ENCODE measurements around the gene DGKK.

The DGKK gene

GRCh38 chrX:50403903-50404302 is 66.7 kb downstream of the DGKK start:
- in situ Hi-C loops (cut with HindIII; ENCODE audit: low sequenced_read_pairs): no loop called here
- H3K4me3 ChIP-seq (ENCODE audit: low read depth, low read length): no peak overlapping the region
- DNase-seq (ENCODE audit: low read depth): no peak
- TF ChIP-seq, protein P1, sequence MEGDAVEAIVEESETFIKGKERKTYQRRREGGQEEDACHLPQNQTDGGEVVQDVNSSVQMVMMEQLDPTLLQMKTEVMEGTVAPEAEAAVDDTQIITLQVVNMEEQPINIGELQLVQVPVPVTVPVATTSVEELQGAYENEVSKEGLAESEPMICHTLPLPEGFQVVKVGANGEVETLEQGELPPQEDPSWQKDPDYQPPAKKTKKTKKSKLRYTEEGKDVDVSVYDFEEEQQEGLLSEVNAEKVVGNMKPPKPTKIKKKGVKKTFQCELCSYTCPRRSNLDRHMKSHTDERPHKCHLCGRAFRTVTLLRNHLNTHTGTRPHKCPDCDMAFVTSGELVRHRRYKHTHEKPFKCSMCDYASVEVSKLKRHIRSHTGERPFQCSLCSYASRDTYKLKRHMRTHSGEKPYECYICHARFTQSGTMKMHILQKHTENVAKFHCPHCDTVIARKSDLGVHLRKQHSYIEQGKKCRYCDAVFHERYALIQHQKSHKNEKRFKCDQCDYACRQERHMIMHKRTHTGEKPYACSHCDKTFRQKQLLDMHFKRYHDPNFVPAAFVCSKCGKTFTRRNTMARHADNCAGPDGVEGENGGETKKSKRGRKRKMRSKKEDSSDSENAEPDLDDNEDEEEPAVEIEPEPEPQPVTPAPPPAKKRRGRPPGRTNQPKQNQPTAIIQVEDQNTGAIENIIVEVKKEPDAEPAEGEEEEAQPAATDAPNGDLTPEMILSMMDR (IDR thresholded peaks at IDR 0.05; ENCODE audit: low read depth, low read length, missing control alignments): no peak

DNA sequence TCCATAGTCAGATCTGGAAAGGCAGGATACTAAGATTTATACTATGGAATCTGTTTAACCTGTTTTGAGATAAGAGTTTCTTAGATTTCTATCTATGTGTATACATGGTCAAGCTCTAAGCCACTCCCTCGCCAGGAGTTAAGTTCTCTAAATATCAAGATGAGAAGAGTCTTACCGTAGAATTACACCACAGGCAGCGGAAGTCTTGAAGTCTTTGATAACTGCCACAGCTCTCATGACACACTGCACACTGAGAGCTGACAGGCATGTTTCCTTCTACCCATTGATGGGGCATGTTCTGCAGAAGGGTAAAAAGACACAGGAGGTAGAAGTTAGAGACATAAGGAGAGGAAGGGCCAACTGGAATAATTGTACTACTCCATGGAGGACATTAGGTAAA is 67.7 kb downstream of the DGKK start:
- TF ChIP-seq, protein P1 (IDR thresholded peaks at IDR 0.05; ENCODE audit: low read depth, low read length, missing control alignments): no peak
- H3K4me3 ChIP-seq (ENCODE audit: low read depth, low read length): no peak overlapping the region
- in situ Hi-C loops (cut with HindIII; ENCODE audit: low sequenced_read_pairs): no loop called here
- DNase-seq (ENCODE audit: low read depth): no peak

GRCh38 chrX:50393902-50394301 is 76.7 kb downstream of the DGKK start:
- DNase-seq (ENCODE audit: low read depth): no peak
- in situ Hi-C loops (cut with HindIII; ENCODE audit: low sequenced_read_pairs): no loop called here
- no peak overlapping the region for H3K4me3 ChIP-seq (ENCODE audit: low read depth, low read length)
- TF ChIP-seq, protein P1 (IDR thresholded peaks at IDR 0.05; ENCODE audit: low read depth, low read length, missing control alignments): no peak

DNA sequence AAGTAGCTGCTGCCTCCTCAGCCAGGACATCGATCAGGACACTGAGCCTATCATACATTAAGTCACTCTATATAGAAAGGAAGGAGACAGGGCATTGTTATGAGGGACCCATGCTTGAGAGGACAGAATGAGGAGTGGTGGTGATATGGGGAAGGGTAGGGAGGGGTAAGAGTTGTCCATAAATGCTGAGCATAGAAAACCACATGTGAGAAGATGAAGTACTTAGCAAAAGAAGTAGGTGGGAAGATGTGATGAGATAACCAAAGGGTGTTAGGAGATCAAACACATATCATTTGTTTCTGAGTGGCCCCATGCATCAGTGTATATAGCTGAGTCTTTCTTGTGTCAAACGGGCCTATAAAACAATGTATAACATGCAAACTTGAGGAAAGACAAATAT is 84.1 kb downstream of the DGKK start:
- no peak for DNase-seq (ENCODE audit: low read depth)
- TF ChIP-seq, protein P1 (IDR thresholded peaks at IDR 0.05; ENCODE audit: low read depth, low read length, missing control alignments): no peak
- H3K4me3 ChIP-seq (ENCODE audit: low read depth, low read length): no peak overlapping the region
- in situ Hi-C loops (cut with HindIII; ENCODE audit: low sequenced_read_pairs): no loop called here

DNA sequence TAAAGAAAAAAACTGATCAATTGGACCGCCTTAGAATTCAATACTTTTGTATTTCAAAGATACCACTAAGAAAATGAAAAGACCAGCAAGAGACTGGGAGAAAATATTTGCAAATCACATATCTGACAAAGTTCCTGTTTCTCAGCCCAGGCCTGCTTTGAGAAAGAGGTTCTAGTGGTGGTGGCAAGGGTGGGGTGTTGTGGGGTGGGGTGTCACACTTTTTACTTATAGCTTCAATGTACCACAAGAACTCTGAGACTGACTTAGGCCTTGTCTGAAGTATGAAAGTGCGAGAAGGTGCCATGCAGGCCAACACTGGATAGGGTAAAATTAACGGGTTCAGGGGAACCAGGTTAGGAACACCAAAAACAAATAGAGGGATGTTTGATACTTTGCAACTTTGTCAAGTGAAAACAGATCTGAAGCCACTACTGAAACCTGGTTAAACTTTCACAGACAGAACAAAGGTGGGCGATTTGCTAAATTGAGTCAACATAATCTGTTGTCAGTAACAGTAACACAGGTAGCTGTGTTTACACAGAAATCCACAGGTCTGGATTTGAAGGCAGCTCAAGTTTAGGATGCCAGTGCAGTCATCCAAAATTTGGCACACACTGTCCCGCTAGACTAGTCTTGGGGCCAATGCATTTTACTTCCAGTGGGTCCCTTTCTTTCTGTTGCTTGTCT is 88.8 kb downstream of the DGKK start:
- no peak overlapping the region for H3K4me3 ChIP-seq (ENCODE audit: low read depth, low read length)
- TF ChIP-seq, protein P1 (IDR thresholded peaks at IDR 0.05; ENCODE audit: low read depth, low read length, missing control alignments): no peak
- no peak for DNase-seq (ENCODE audit: low read depth)
- in situ Hi-C loops (cut with HindIII; ENCODE audit: low sequenced_read_pairs): no loop called here

GRCh38 chrX:50375481-50376267 is 95.0 kb downstream of the DGKK start:
- TF ChIP-seq, protein P1 (IDR thresholded peaks at IDR 0.05; ENCODE audit: low read depth, low read length, missing control alignments): no peak
- no peak overlapping the region for H3K4me3 ChIP-seq (ENCODE audit: low read depth, low read length)
- in situ Hi-C loops (cut with HindIII; ENCODE audit: low sequenced_read_pairs): no loop called here
- no peak for DNase-seq (ENCODE audit: low read depth)

Data from astrocyte of the cerebellum (primary cell).